Astrocyte of the spinal cord (primary cell): ENCODE results near the gene PLXNA1.

ENCODE experiments used
- DNase-seq: peaks from one replicate; pipeline ENCODE4 v3.0.0; 2011; ENCODE audit warnings: low read depth, low spot score
- H3K4me3 ChIP-seq: 2 replicates; pipeline ENCODE4 v1.5.1; 2011; ENCODE audit warnings: low read depth, mild to moderate bottlenecking, low read length, moderate library complexity
- CTCF ChIP-seq: IDR thresholded peaks from 2 replicates; pipeline ENCODE4 v1.5.1; 2012; ENCODE audit warnings: low read depth, mild to moderate bottlenecking, low read length, inconsistent platforms
- in situ Hi-C: cut with HindIII; loops from 2 replicates; pipeline ENCODE4 v1.10.0; 2017; ENCODE audit warnings: low sequenced_read_pairs

The PLXNA1 gene

GRCh38 chr3:126994661-126995245 is 11.8 kb downstream of the PLXNA1 start:
- no peak overlapping the region for H3K4me3 ChIP-seq
- in situ Hi-C loops: no loop called here
- TF ChIP-seq CTCF: no peak
- no peak for DNase-seq

GRCh38 chr3:126995254-126995780 is 12.4 kb downstream of the PLXNA1 start:
- no peak overlapping the region for H3K4me3 ChIP-seq
- no peak for TF ChIP-seq CTCF
- DNase-seq: no peak
- in situ Hi-C loops: no loop called here

GRCh38 chr3:126995926-126996512 is 13.1 kb downstream of the PLXNA1 start:
- no peak for DNase-seq
- peak; percentile 30 for TF ChIP-seq CTCF
- H3K4me3 ChIP-seq: no peak overlapping the region
- in situ Hi-C loops: no loop called here

- DNase-seq: peak; percentile 39
- H3K4me3 ChIP-seq: no peak overlapping the region
- in situ Hi-C loops: no loop called here
- TF ChIP-seq CTCF: no peak
Measured at GRCh38 chr3:126996905-126997304, 14.0 kb downstream of the PLXNA1 start.

- in situ Hi-C loops: no loop called here
- no peak for TF ChIP-seq CTCF
- DNase-seq: no peak
- H3K4me3 ChIP-seq: no peak overlapping the region
Measured at GRCh38 chr3:126997455-126998038, 14.6 kb downstream of the PLXNA1 start.

- in situ Hi-C loops: no loop called here
- no peak for TF ChIP-seq CTCF
- DNase-seq: no peak
- H3K4me3 ChIP-seq: no peak overlapping the region
Measured at GRCh38 chr3:126998320-126998719, 15.4 kb downstream of the PLXNA1 start.
